ENCODE measurements around the gene PIN4. TPM values are rescaled to one million over a fixed set of nuclear protein-coding genes. Genes with fewer than 3 reads are reported as not detected.

The PIN4 gene
- total RNA-seq, 1 experiment from 2014 or later: 9.5 TPM

DNA sequence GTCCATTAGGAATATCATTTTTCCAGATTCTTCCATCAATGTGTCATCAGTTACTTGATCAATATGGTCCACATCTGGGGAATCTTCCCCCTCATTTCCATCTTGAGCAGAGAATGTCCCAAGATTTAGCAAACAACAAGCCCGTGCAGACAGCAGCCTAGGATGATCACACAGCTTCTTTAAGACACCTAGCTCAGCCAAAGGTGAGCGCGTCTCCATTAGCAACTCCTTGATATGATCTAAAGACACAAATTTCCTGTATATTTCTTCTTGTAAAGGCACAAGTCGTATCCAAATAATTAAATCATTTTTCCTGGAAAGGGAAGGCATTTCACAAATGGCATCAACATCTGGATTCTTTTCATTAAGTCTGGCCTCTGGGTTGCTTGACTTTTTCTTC is 25.8 kb downstream of the PIN4 start:
- TF ChIP-seq JUND (IDR thresholded peaks at IDR 0.05) (no peak), YY1 (IDR thresholded peaks at IDR 0.05; ENCODE audit: extremely low read depth, insufficient replicate concordance, low read depth, low read length) (no peak), SIN3A (IDR thresholded peaks at IDR 0.05; ENCODE audit: low read depth) (no peak), EGR1 (IDR thresholded peaks at IDR 0.05; ENCODE audit: low read depth) (no peak), ZFX (IDR thresholded peaks at IDR 0.05) (no peak), ELF1 (IDR thresholded peaks at IDR 0.05; ENCODE audit: borderline replicate concordance, low read depth) (no peak), SRF (IDR thresholded peaks at IDR 0.05; ENCODE audit: low read depth) (no peak), POLR2AphosphoS5 (IDR thresholded peaks at IDR 0.05; ENCODE audit: low read depth, low read length) (no peak)
- TF ChIP-seq, protein P1, sequence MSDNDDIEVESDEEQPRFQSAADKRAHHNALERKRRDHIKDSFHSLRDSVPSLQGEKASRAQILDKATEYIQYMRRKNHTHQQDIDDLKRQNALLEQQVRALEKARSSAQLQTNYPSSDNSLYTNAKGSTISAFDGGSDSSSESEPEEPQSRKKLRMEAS (IDR thresholded peaks at IDR 0.05): no peak
- CTCF ChIA-PET: no interaction called here
- Histone ChIP-seq H3K9me3 (ENCODE audit: control insufficient read depth in 1 of 2, insufficient read depth in 1 of 2, low read depth in 1 of 2, low read length in 2 of 2) (no peaks in the 10 kb centered on the region), H3K79me2 (ENCODE audit: insufficient read depth, low read length) (peaks cover 27% of the 10 kb centered on the region), H2AFZ (ENCODE audit: low read depth, low read length, poor library complexity, severe bottlenecking) (no peak overlapping the region), H4K20me1 (ENCODE audit: insufficient read depth) (no peaks in the 10 kb centered on the region), H3K9me2 (ENCODE audit: insufficient read depth) (no peaks in the 10 kb centered on the region), H3K9ac (ENCODE audit: low read length) (no peak overlapping the region), H3K4me3 (replicated peaks in 1 of 2; ENCODE audit: low read depth in 1 of 2, low read length in 2 of 2) (no peak overlapping the region), H3K4me2 (ENCODE audit: low read length) (no peak overlapping the region), H3K36me3 (ENCODE audit: control insufficient read depth in 1 of 2, insufficient read depth in 2 of 2, low read length in 2 of 2) (peaks cover 0 to 5% of the 10 kb centered on the region in 2 experiments; a peak in 1 of 4 replicates), H3K4me1 (ENCODE audit: control insufficient read depth in 1 of 2, insufficient read depth in 2 of 2, low read length in 2 of 2) (no peaks in the 10 kb centered on the region; a peak in 1 of 4 replicates), H3K27ac (ENCODE audit: low read depth, low read length) (no peak overlapping the region), H3K27me3 (ENCODE audit: insufficient read depth, low read length) (no peaks in the 10 kb centered on the region)
- no TSS peak for BruUV-seq (replicated peaks)
- POLR2A ChIA-PET: no interaction called here
- no peak for ATAC-seq
- DNase-seq (ENCODE audit: low read depth, low spot score): no peak
- intact Hi-C loops (cut with micrococcal nuclease): no loop called here
- RAD21 ChIA-PET (ENCODE audit: low non-redundant PET in 1 of 2, low total read pairs in 2 of 2, uncharacterized antibody in 2 of 2, unreplicated experiment in 2 of 2): no interaction called here

DNA sequence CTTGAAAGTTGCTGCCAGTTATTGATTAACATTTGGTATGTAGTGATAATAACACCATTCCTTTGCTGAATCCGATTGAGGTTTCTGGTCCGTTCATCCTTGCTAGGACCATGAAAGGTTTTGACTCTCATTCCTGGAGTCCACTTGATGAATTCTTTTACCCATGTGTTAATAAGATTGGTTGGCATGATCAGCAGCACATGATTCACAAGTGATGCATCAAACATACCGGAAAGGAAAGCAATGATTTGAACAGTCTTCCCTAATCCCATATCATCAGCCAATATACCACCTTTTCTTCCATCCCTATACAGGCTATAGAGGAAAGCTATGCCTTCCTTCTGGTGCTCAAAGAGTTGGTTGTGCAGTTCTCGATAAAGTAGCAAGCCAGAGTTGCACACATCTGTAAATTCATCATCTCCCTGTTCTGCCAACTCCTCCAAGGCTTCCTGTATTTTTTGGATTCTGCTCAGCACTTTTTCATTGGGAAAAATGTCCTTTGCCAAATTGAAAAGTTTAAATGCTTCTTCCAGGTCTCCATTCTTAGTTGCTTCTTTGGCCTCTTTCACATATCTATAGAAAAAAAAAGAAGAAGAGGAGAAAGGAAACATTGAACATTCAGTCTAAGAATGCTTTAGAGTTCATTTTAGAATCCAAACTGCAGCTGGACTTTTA is 26.7 kb downstream of the PIN4 start:
- no peak overlapping the region for H3K4me3 ChIP-seq (replicated peaks in 1 of 2; ENCODE audit: low read depth in 1 of 2, low read length in 2 of 2)
- POLR2A ChIA-PET: no interaction called here
- no peak overlapping the region for H3K4me2 ChIP-seq (ENCODE audit: low read length)
- DNase-seq (ENCODE audit: low read depth, low spot score): no peak
- H3K9me3 ChIP-seq (ENCODE audit: control insufficient read depth in 1 of 2, insufficient read depth in 1 of 2, low read depth in 1 of 2, low read length in 2 of 2): no peaks in the 10 kb centered on the region
- H3K79me2 ChIP-seq (ENCODE audit: insufficient read depth, low read length): peaks cover 27% of the 10 kb centered on the region
- TF ChIP-seq SRF (IDR thresholded peaks at IDR 0.05; ENCODE audit: low read depth) (no peak), TCF7L2 (IDR thresholded peaks at IDR 0.05; ENCODE audit: borderline replicate concordance, extremely low read depth, insufficient read depth, insufficient read length) (no peak), RAD21 (IDR thresholded peaks at IDR 0.05; ENCODE audit: low read depth) (no peak), YY1 (IDR thresholded peaks at IDR 0.05; ENCODE audit: extremely low read depth, insufficient replicate concordance, low read depth, low read length) (no peak), POLR2A (IDR thresholded peaks at IDR 0.05; ENCODE audit: borderline replicate concordance, extremely low read depth, insufficient read depth, insufficient read length) (no peak), SP1 (IDR thresholded peaks at IDR 0.05; ENCODE audit: low read depth) (no peak), SIN3A (IDR thresholded peaks at IDR 0.05; ENCODE audit: low read depth) (no peak), ZFX (IDR thresholded peaks at IDR 0.05) (no peak), ZNF274 (IDR thresholded peaks at IDR 0.05; ENCODE audit: low read depth, low read length) (no peak), POLR2AphosphoS5 (IDR thresholded peaks at IDR 0.05; ENCODE audit: low read depth, low read length) (no peak), JUND (IDR thresholded peaks at IDR 0.05) (no peak)
- TF ChIP-seq, protein P1 (IDR thresholded peaks at IDR 0.05): no peak
- TF ChIP-seq, protein P2, sequence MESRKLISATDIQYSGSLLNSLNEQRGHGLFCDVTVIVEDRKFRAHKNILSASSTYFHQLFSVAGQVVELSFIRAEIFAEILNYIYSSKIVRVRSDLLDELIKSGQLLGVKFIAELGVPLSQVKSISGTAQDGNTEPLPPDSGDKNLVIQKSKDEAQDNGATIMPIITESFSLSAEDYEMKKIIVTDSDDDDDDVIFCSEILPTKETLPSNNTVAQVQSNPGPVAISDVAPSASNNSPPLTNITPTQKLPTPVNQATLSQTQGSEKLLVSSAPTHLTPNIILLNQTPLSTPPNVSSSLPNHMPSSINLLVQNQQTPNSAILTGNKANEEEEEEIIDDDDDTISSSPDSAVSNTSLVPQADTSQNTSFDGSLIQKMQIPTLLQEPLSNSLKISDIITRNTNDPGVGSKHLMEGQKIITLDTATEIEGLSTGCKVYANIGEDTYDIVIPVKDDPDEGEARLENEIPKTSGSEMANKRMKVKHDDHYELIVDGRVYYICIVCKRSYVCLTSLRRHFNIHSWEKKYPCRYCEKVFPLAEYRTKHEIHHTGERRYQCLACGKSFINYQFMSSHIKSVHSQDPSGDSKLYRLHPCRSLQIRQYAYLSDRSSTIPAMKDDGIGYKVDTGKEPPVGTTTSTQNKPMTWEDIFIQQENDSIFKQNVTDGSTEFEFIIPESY (IDR thresholded peaks at IDR 0.05; ENCODE audit: extremely low read depth, insufficient replicate concordance, low read length): no peak
- TF ChIP-seq, protein P3, sequence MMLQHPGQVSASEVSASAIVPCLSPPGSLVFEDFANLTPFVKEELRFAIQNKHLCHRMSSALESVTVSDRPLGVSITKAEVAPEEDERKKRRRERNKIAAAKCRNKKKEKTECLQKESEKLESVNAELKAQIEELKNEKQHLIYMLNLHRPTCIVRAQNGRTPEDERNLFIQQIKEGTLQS (IDR thresholded peaks at IDR 0.05): no peak
- no peaks in the 10 kb centered on the region for H4K20me1 ChIP-seq (ENCODE audit: insufficient read depth)
- no peak for ATAC-seq
- CTCF ChIA-PET: no interaction called here
- H3K9me2 ChIP-seq (ENCODE audit: insufficient read depth): no peaks in the 10 kb centered on the region
- peaks cover 0 to 5% of the 10 kb centered on the region in 2 experiments; a peak in 1 of 4 replicates for H3K36me3 ChIP-seq (ENCODE audit: control insufficient read depth in 1 of 2, insufficient read depth in 2 of 2, low read length in 2 of 2)
- RAD21 ChIA-PET (ENCODE audit: low non-redundant PET in 1 of 2, low total read pairs in 2 of 2, uncharacterized antibody in 2 of 2, unreplicated experiment in 2 of 2): no interaction called here
- intact Hi-C loops (cut with micrococcal nuclease): no loop called here
- no TSS peak for BruUV-seq (replicated peaks)
- no peaks in the 10 kb centered on the region for H3K27me3 ChIP-seq (ENCODE audit: insufficient read depth, low read length)
- no peak overlapping the region for H3K27ac ChIP-seq (ENCODE audit: low read depth, low read length)
- no peaks in the 10 kb centered on the region for H3K4me1 ChIP-seq (ENCODE audit: control insufficient read depth in 1 of 2, insufficient read depth in 2 of 2, low read length in 2 of 2)
- no peak overlapping the region for H3K9ac ChIP-seq (ENCODE audit: low read length)
- H2AFZ ChIP-seq (ENCODE audit: low read depth, low read length, poor library complexity, severe bottlenecking): no peak overlapping the region
